ENCODE measurements around the gene CDON. TPM values are rescaled to one million over a fixed set of nuclear protein-coding genes. Genes with fewer than 3 reads are reported as not detected.

CDON gene
- total and polyA plus RNA-seq, 2 of the 13 experiments (the other 11 are each of a cell fraction or from before 2014, with no cell fraction given), result 9.6 to 12.8 TPM

GRCh38 chr11:126095745-126096144 is 33.1 kb upstream of the CDON start:
- Histone ChIP-seq H2AFZ (ENCODE audit: low read length) (no peak overlapping the region), H3K79me2 (ENCODE audit: insufficient read depth, low read length) (no peaks in the 10 kb centered on the region), H3K4me2 (ENCODE audit: low read depth, low read length) (no peak overlapping the region), H3K9ac (ENCODE audit: insufficient read depth, low read depth, low read length) (no peak overlapping the region), H4K20me1 (ENCODE audit: insufficient read depth, low read length) (no peaks in the 10 kb centered on the region), H3K9me3 (ENCODE audit: low read length) (no peaks in the 10 kb centered on the region), H3K4me1 (ENCODE audit: insufficient read depth, low read length) (peaks cover 64% of the 10 kb centered on the region), H3K27me3 (ENCODE audit: control insufficient read depth in 1 of 2, insufficient read depth in 2 of 2, low read length in 2 of 2) (no peaks in the 10 kb centered on the region), H3K36me3 (replicated peaks in 1 of 2; ENCODE audit: control insufficient read depth in 1 of 2, insufficient read depth in 2 of 2, low read length in 2 of 2) (no peaks in the 10 kb centered on the region), H3K27ac (ENCODE audit: extremely low read length, insufficient read depth, low read length) (no peak overlapping the region), H3K4me3 (replicated peaks in 1 of 3; ENCODE audit: insufficient read depth in 1 of 3, low read depth in 2 of 3, low read length in 3 of 3) (no peak overlapping the region)
- intact Hi-C loops (cut with micrococcal nuclease; ENCODE audit: unreplicated experiment) (no loop called here), in situ Hi-C loops (cut with HindIII; ENCODE audit: extremely low pct_ligation_motif_present, low pct_unique_long_range_greater_than_20kb) (no loop called here)
- 69% methylated on average over 4 of the region's 4 CpGs for WGBS (ENCODE audit: low lambda C conversion rate)
- CTCF ChIA-PET (ENCODE audit: low intra/inter-chr PET ratio, low total read pairs), result no interaction called here
- no peak for FAIRE-seq
- no peak for DNase-seq (ENCODE audit: low spot score)
- no peak for ATAC-seq
- POLR2A ChIA-PET, result interaction anchor here (0.9 to 1.1 kb wide), 2 partner anchors 12 to 18 kb away, joined by 3 read pairs; no protein-coding TSS in a partner anchor
- BruUV-seq (replicated peaks), result no TSS peak
- TF ChIP-seq ZBTB33 (CRISPR knock-in tag; IDR thresholded peaks at IDR 0.05) (peak; percentile 64; the same call in 1 of the 2 replicates), EP300 (IDR thresholded peaks at IDR 0.05; ENCODE audit: low read depth in 2 of 2, low read length in 2 of 2) (no peak), EP300 (CRISPR knock-in tag; IDR thresholded peaks at IDR 0.05; ENCODE audit: borderline replicate concordance) (no peak), PRPF4 (IDR thresholded peaks at IDR 0.05; ENCODE audit: low read depth, low read length, poor library complexity, severe bottlenecking) (no peak)

- in situ Hi-C loops (cut with HindIII; ENCODE audit: extremely low pct_ligation_motif_present, low pct_unique_long_range_greater_than_20kb) (no loop called here), intact Hi-C loops (cut with micrococcal nuclease; ENCODE audit: unreplicated experiment) (no loop called here)
- Histone ChIP-seq H3K36me3 (replicated peaks in 1 of 2; ENCODE audit: control insufficient read depth in 1 of 2, insufficient read depth in 2 of 2, low read length in 2 of 2) (no peaks in the 10 kb centered on the region), H3K27ac (ENCODE audit: extremely low read length, insufficient read depth, low read length) (no peak overlapping the region), H3K27me3 (ENCODE audit: control insufficient read depth in 1 of 2, insufficient read depth in 2 of 2, low read length in 2 of 2) (no peaks in the 10 kb centered on the region), H3K4me2 (ENCODE audit: low read depth, low read length) (no peak overlapping the region), H4K20me1 (ENCODE audit: insufficient read depth, low read length) (no peaks in the 10 kb centered on the region), H3K79me2 (ENCODE audit: insufficient read depth, low read length) (no peaks in the 10 kb centered on the region), H3K9ac (ENCODE audit: insufficient read depth, low read depth, low read length) (no peak overlapping the region), H2AFZ (ENCODE audit: low read length) (no peak overlapping the region), H3K9me3 (ENCODE audit: low read length) (no peaks in the 10 kb centered on the region), H3K4me1 (ENCODE audit: insufficient read depth, low read length) (peaks cover 71% of the 10 kb centered on the region), H3K4me3 (replicated peaks in 1 of 3; ENCODE audit: insufficient read depth in 1 of 3, low read depth in 2 of 3, low read length in 3 of 3) (no peak overlapping the region)
- POLR2A ChIA-PET, result interaction anchor here (2.2 kb wide), 1 partner anchor 12 kb away, joined by 9 read pairs; no protein-coding TSS in a partner anchor
- 97% methylated on average over 5 of the region's 5 CpGs for WGBS (ENCODE audit: low lambda C conversion rate)
- ATAC-seq (no peak), FAIRE-seq (no peak), DNase-seq (ENCODE audit: low spot score) (no peak)
- BruUV-seq (replicated peaks), result no TSS peak
- CTCF ChIA-PET (ENCODE audit: low intra/inter-chr PET ratio, low total read pairs), result no interaction called here
- TF ChIP-seq AHDC1 (CRISPR knock-in tag; IDR thresholded peaks at IDR 0.05; ENCODE audit: borderline replicate concordance) (no peak), BORCS8-MEF2B (CRISPR knock-in tag; IDR thresholded peaks at IDR 0.05) (no peak), E2F2 (CRISPR knock-in tag; IDR thresholded peaks at IDR 0.05; ENCODE audit: borderline replicate concordance) (no peak), FOXJ3 (CRISPR knock-in tag; IDR thresholded peaks at IDR 0.05; ENCODE audit: borderline replicate concordance) (no peak), ZNF460 (CRISPR knock-in tag; IDR thresholded peaks at IDR 0.05; ENCODE audit: borderline replicate concordance) (no peak)
Measured at GRCh38 chr11:126090452-126090851, 27.8 kb upstream of the CDON start.

Measured in HepG2 (cell line).